WTC11 (cell line): ENCODE data around the gene SLC16A10. TPM values are rescaled to one million over a fixed set of nuclear protein-coding genes. Genes with fewer than 3 reads are reported as not detected.

ENCODE experiments used
- ATAC-seq: fragments of 200-7000 bp; cut with Tn5 transposase; 2 replicates; pipeline ENCODE4 v1.10.0; 2021; ENCODE audit warnings: mild to moderate bottlenecking, moderate library complexity
- CTCF ChIA-PET: fragments of 300-600 bp; sonication (Branson Sonifier 250); formaldehyde crosslinking; loops from one replicate; lab custom pipeline; 2021; ENCODE audit warnings: antibody characterized with exemption; lab: Charles Lee
- POLR2A ChIA-PET: fragments of 350-600 bp; sonication (Branson Sonifier 250); formaldehyde crosslinking; loops from one replicate; lab custom pipeline; 2021; ENCODE audit warnings: antibody characterized with exemption; lab: Charles Lee
- DNase-seq: peaks from one replicate; pipeline ENCODE4 v3.0.0; 2021; ENCODE audit warnings: low spot score
- H3K27ac Mint-ChIP-seq: 2 replicates; pipeline ENCODE4 v1.8.0; 2021; ENCODE audit warnings: mixed read lengths
- H3K27me3 Mint-ChIP-seq: 2 replicates; pipeline ENCODE4 v1.8.0; 2021; ENCODE audit warnings: low read depth, mild to moderate bottlenecking, moderate library complexity, mixed read lengths
- H3K36me3 Mint-ChIP-seq: 2 replicates; pipeline ENCODE4 v1.8.0; 2021; ENCODE audit warnings: mixed read lengths
- H3K4me1 Mint-ChIP-seq: 2 replicates; pipeline ENCODE4 v1.8.0; 2022; ENCODE audit warnings: mixed read lengths
- H3K4me3 Mint-ChIP-seq: 2 replicates; pipeline ENCODE4 v1.8.0; 2021; ENCODE audit warnings: mild to moderate bottlenecking, moderate library complexity, mixed read lengths
- H3K9me3 Mint-ChIP-seq: 2 replicates; pipeline ENCODE4 v1.8.0; 2021; ENCODE audit warnings: mixed read lengths
- FOXK1 ChIP-seq: sonication (generic); formaldehyde crosslinking; IDR thresholded peaks from 2 replicates; pipeline ENCODE4 v1.8.0; 2022; ENCODE audit warnings: mild to moderate bottlenecking, moderate library complexity, missing genetic modification reagents
- FOXP1 ChIP-seq: sonication (generic); formaldehyde crosslinking; IDR thresholded peaks from 2 replicates; pipeline ENCODE4 v1.8.0; 2022; ENCODE audit warnings: missing genetic modification reagents, mild to moderate bottlenecking, moderate library complexity, borderline replicate concordance
- GTF2I ChIP-seq: fragments of 250-450 bp; sonication (Bioruptor Pico); conservative IDR thresholded peaks from 2 replicates; pipeline ENCODE4 v1.4.0; 2021; ENCODE audit warnings: mild to moderate bottlenecking
- HMGA2 ChIP-seq: fragments of 250-450 bp; sonication (Bioruptor Pico); IDR thresholded peaks from 2 replicates; pipeline ENCODE4 v1.4.0; 2021; ENCODE audit warnings: mild to moderate bottlenecking, moderate library complexity
- IRF1 ChIP-seq: sonication (generic); formaldehyde crosslinking; IDR thresholded peaks from 2 replicates; pipeline ENCODE4 v1.8.0; 2023; ENCODE audit warnings: missing genetic modification reagents
- MXD4 ChIP-seq: fragments of 250-450 bp; sonication (Bioruptor Pico); IDR thresholded peaks from 2 replicates; pipeline ENCODE4 v1.8.0; 2021; ENCODE audit warnings: mild to moderate bottlenecking, moderate library complexity, borderline replicate concordance
- NFYB ChIP-seq: sonication (generic); formaldehyde crosslinking; conservative IDR thresholded peaks from 2 replicates; pipeline ENCODE4 v1.8.0; 2022; ENCODE audit warnings: low read depth, missing genetic modification reagents
- NR1H2 ChIP-seq: sonication (generic); formaldehyde crosslinking; IDR thresholded peaks from 2 replicates; pipeline ENCODE4 v1.9.0; 2021; ENCODE audit warnings: mild to moderate bottlenecking, moderate library complexity, missing genetic modification reagents
- NR2C2 ChIP-seq: sonication (generic); formaldehyde crosslinking; IDR thresholded peaks from 2 replicates; pipeline ENCODE4 v1.8.0; 2022; ENCODE audit warnings: mild to moderate bottlenecking, missing genetic modification reagents
- SMAD4 ChIP-seq: sonication (generic); formaldehyde crosslinking; IDR thresholded peaks from 2 replicates; pipeline ENCODE4 v1.8.0; 2022; ENCODE audit warnings: mild to moderate bottlenecking, missing genetic modification reagents
- USF2 ChIP-seq: sonication (generic); formaldehyde crosslinking; IDR thresholded peaks from 2 replicates; pipeline ENCODE4 v1.8.1; 2023; ENCODE audit warnings: mild to moderate bottlenecking, missing genetic modification reagents, moderate library complexity
- ZNF219 ChIP-seq: sonication (generic); formaldehyde crosslinking; IDR thresholded peaks from 2 replicates; pipeline ENCODE4 v1.8.0; 2023; ENCODE audit warnings: missing genetic modification reagents, mild to moderate bottlenecking, borderline replicate concordance
- ZNF425 ChIP-seq: fragments of 250-450 bp; sonication (Bioruptor Pico); conservative IDR thresholded peaks from 2 replicates; pipeline ENCODE4 v1.9.0; 2021; ENCODE audit warnings: mild to moderate bottlenecking
- total RNA-seq: library from RNA; stranded (reverse); gene quantifications from 3 replicates; pipeline ENCODE4 v1.2.3, GENCODE V29; 2021
- TF ChIP-seq, protein P1 (sequence below): sonication (generic); formaldehyde crosslinking; IDR thresholded peaks from 2 replicates; pipeline ENCODE4 v1.8.1; 2022; ENCODE audit warnings: mild to moderate bottlenecking, moderate library complexity, missing genetic modification reagents
- TF ChIP-seq, protein P2 (sequence below): sonication (generic); formaldehyde crosslinking; IDR thresholded peaks from 2 replicates; pipeline ENCODE4 v1.8.1; 2022; ENCODE audit warnings: missing genetic modification reagents, borderline replicate concordance
- TF ChIP-seq, protein P3 (sequence below): sonication (generic); formaldehyde crosslinking; conservative IDR thresholded peaks from 2 replicates; pipeline ENCODE4 v1.8.1; 2023; ENCODE audit warnings: mild to moderate bottlenecking, low read depth, missing genetic modification reagents, moderate library complexity

SLC16A10 gene
- total RNA-seq, 1 experiment from 2014 or later, result 18.4 TPM

GRCh38 chr6:111237852-111238251 is 150.5 kb downstream of the SLC16A10 start:
- H3K9me3 Mint-ChIP-seq, result peaks cover 4% of the 10 kb centered on the region; the same call in 1 of the 2 replicates
- ChIA-PET CTCF (interaction anchor here (0.6 kb wide), 1 partner anchor 253 kb away, joined by 7 read pairs; no protein-coding TSS in a partner anchor), POLR2A (no interaction called here)
- no peaks in the 10 kb centered on the region; the same call in 1 of the 2 replicates for H3K27me3 Mint-ChIP-seq
- no peak for ATAC-seq
- H3K4me3 Mint-ChIP-seq, result no peak overlapping the region
- no peak for DNase-seq
- no peak overlapping the region for H3K27ac Mint-ChIP-seq
- peaks cover 7% of the 10 kb centered on the region for H3K4me1 Mint-ChIP-seq
- H3K36me3 Mint-ChIP-seq, result no peaks in the 10 kb centered on the region
- TF ChIP-seq ZNF219 (CRISPR knock-in tag) (no peak), MXD4 (CRISPR knock-in tag) (no peak), NR1H2 (CRISPR knock-in tag) (no peak), FOXP1 (CRISPR knock-in tag) (no peak), ZNF425 (CRISPR knock-in tag) (no peak), USF2 (CRISPR knock-in tag) (no peak), GTF2I (CRISPR knock-in tag) (no peak), NFYB (CRISPR knock-in tag) (no peak), SMAD4 (no peak), NR2C2 (no peak), IRF1 (CRISPR knock-in tag) (no peak), FOXK1 (CRISPR knock-in tag) (no peak), HMGA2 (no peak)
- TF ChIP-seq, protein P1, sequence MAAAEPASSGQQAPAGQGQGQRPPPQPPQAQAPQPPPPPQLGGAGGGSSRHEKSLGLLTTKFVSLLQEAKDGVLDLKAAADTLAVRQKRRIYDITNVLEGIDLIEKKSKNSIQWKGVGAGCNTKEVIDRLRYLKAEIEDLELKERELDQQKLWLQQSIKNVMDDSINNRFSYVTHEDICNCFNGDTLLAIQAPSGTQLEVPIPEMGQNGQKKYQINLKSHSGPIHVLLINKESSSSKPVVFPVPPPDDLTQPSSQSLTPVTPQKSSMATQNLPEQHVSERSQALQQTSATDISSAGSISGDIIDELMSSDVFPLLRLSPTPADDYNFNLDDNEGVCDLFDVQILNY (CRISPR knock-in tag), result no peak
- TF ChIP-seq, protein P2, sequence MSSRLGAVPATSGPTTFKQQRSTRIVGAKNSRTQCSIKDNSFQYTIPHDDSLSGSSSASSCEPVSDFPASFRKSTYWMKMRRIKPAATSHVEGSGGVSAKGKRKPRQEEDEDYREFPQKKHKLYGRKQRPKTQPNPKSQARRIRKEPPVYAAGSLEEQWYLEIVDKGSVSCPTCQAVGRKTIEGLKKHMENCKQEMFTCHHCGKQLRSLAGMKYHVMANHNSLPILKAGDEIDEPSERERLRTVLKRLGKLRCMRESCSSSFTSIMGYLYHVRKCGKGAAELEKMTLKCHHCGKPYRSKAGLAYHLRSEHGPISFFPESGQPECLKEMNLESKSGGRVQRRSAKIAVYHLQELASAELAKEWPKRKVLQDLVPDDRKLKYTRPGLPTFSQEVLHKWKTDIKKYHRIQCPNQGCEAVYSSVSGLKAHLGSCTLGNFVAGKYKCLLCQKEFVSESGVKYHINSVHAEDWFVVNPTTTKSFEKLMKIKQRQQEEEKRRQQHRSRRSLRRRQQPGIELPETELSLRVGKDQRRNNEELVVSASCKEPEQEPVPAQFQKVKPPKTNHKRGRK (CRISPR knock-in tag), result no peak
- TF ChIP-seq, protein P3, sequence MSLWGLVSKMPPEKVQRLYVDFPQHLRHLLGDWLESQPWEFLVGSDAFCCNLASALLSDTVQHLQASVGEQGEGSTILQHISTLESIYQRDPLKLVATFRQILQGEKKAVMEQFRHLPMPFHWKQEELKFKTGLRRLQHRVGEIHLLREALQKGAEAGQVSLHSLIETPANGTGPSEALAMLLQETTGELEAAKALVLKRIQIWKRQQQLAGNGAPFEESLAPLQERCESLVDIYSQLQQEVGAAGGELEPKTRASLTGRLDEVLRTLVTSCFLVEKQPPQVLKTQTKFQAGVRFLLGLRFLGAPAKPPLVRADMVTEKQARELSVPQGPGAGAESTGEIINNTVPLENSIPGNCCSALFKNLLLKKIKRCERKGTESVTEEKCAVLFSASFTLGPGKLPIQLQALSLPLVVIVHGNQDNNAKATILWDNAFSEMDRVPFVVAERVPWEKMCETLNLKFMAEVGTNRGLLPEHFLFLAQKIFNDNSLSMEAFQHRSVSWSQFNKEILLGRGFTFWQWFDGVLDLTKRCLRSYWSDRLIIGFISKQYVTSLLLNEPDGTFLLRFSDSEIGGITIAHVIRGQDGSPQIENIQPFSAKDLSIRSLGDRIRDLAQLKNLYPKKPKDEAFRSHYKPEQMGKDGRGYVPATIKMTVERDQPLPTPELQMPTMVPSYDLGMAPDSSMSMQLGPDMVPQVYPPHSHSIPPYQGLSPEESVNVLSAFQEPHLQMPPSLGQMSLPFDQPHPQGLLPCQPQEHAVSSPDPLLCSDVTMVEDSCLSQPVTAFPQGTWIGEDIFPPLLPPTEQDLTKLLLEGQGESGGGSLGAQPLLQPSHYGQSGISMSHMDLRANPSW (CRISPR knock-in tag), result no peak
